NCI-H128 (cell line): Measurements from ENCODE around the gene KCNH1.
"Not testable (repeated sequence)": the region's sequence is repeated elsewhere in the genome, so short reads cannot be mapped to it uniquely, and the experiment has no call there.

Source experiments
- DNase-seq: peaks from one replicate; lab custom pipeline; 2025; ENCODE audit not compliant: unreplicated experiment; lab: John Stamatoyannopoulos, UW

The KCNH1 gene

DNA sequence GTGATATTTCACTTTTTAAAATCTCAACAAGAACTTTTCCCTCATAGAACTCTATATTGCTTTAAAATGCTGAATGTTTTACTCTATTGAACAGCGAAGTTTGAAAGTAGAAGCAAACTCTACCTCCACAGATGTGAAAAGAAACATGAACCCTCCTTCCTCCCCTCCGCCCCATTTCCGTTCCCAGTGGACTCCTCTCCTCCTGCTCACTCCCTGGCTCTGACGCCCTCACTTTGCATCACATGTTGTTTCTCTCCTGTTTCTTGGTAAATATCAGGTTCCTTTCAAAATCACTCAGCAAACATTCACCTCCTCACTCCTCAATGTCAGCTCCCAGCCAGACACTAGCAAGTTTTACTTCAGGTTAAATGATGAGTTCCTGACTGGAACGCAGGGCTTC, 34.6 kb downstream of the KCNH1 start:
- DNase-seq, result no peak

DNA sequence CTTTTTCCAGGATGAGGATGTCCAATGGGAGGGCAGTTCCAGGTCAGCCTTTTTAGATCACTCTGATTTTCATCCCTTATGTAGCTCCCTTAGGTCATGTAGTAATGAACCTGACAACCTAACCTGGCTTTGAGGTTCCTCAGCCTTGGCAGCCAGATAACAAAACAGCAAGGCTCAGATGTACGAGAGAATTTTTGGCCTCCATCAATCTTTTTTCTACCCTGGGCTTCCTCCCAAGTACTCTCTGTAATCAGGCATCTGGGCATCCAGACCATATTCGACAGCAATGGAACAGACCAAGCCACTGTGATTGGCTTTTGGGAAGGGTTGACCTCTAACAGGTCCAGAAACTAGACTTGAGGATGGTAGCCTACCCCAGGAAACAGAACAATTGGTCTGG, 38.6 kb downstream of the KCNH1 start:
- no peak for DNase-seq

DNA sequence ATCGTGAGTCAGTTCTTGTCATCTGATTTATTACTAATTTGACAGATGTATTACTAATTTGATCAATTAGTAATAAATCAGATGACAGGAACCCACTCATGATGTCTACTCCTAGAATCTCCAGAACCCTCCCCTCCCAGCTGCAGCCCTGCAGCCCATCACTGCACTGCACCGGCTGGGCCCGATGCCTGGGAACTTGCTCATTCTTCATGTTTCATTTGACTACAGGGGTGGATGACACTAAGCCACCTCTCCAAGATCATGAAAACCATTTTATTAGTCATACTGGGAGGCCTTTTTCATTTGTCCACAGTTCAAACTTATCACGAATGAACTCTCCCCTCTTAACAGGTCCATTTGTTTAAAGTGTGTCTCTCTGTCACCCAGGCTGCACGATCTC, 41.0 kb downstream of the KCNH1 start:
- no peak for DNase-seq

DNA sequence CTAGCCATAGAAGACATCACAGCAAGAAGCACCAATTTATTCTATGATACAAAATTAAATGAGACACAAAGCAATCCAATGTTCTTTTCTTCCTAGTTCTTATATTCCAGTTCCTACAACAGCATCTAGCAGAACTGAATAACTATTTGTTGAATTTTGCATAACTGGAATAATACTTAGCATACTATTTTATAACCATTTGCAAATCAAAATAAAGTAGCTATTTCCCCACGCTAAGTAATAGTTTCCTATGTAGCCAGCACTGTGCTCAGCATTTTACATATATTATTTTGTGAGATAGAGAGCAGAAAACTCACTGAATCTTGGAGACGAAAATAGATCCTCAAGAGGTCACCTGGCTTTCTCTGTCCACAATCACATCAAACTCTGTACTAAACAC, 42.1 kb downstream of the KCNH1 start:
- no peak for DNase-seq

DNA sequence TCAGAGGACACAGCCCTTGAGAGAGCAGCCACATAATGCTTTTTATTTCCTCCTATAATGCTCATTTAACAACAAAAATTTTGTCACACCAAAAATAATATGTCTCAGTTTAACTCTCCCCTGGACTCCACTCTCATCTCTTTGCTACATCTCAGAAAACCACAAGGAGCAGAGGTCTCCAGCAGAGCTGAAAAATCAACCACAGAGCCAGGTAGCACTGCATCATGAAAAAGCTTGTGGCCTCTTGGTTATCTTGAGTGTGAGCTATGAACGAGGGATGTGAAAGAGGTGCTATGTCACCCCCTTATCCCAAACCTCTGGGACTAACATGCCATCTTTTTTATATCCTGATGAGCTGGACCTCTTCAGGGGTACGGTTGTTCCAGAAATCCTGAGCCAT, 44.4 kb downstream of the KCNH1 start:
- DNase-seq, result no peak

DNA sequence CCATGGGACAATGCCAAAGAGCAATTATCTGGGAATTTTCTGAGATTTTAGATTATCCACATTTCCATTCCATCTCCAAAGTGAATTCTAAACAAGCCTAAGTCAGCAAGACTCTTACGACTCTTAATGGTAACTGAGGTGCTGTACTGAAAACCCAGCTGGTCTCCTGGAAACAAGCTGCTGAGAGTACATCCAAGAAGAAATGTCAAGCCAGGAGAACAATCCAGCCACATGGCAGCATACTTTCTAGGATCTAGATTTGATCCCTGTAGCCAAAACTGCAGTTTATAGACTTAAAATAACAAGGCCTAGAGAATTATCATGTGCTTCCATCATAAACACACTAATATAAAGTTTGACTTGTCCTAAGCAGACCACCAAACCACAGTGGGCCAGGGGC, 45.8 kb downstream of the KCNH1 start:
- DNase-seq, result no peak

DNA sequence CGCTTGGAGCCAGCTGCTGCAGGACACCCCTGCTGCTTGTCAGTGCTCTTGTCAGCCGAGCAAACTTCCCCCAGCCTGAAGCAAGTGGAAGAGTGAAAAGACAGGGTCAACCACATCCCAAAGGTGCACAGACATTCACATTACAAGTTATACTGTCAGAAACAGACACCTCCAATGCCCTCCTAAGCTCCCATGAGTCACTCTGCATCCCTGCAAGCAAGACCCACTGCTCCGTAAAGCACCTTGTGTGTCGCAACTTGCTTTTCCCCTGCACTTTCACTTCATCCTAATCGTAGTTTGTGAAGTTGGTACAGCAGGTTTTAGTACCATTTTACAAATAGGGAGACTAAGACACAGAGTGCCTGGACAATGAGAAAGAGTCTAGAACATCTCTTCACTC, 51.1 kb downstream of the KCNH1 start:
- DNase-seq, result no peak

DNA sequence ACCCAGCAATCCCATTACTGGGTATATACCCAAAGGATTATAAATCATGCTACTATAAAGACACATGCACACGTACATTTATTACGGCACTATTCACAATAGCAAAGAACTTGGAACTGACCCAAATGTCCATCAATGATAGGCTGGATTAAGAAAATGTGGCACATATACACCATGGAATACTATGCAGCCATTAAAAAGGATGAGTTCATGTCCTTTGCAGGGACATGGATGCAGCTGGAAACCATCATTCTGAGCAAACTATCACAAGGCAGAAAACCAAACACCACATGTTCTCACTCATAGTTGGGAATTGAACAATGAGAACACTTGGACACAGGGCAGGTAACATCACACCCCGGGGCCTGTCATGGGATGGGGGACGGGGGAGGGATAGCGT, 52.5 kb downstream of the KCNH1 start:
- not testable (repeated sequence) for DNase-seq

DNA sequence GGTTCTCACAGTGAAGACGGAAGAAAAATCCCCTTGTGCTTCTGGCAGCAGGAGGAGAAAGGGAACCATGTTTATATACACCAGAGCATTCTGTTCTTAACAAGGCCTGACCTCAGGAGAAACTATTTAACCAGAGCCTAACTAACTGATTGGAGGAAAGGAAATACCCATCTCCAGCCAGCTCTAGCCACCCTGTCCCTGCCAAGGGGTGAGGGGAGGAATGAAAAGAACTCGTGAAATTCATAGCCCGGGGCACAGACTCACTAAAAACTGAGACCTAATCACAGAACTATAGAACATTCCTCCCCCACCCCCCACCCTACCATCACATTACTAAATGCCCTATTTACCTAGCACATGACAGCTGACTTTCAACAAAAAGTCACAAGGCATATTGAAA, 65.0 kb downstream of the KCNH1 start:
- DNase-seq, result no peak

DNA sequence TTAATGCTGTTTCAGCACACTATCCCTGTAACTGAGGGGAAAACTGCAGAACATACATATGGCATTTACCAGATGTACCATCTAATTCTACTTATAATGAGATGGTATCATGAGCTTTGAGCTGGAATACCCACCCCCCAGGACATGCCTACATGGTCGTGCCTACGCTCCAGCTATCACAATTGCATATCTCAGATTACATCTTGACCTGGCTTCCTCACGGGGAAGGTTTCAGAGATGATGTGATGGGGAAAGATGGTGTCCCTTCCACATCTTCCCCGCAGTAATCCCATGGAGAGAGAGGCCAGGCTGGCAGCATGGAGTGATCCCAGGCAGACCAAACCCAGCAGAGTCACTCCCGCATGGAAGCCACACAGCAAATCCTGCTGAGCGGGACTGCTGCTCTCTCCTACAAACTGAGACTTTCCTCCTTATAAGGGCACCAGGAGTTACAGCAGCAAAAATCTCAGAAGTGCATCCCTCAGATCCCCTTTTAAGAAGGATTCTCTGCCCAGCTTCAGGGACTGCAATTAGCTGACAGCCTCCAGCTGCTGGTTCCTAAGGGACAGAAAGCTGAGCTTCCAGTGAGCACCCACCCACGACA, 67.1 kb downstream of the KCNH1 start:
- DNase-seq, result no peak

DNA sequence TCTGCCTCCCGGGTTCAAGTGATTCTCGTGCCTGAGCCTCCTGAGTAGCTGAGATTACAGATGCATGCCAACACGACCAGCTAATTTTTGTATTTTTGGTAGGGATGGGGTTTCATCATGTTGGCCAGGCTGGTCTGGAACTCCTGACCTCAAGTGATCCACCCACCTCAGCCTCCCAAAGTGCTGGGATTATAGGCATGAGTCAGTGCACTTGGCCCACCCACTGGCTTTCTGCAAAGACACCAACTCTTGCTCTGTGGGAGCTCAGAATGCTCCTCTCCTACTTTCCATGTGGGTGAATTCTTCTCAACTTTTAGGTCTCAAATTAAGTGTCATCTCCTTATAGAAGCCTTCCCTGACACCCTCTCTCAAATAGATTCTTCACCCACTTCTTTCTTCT, 92.1 kb downstream of the KCNH1 start:
- DNase-seq, result not testable (repeated sequence)

DNA sequence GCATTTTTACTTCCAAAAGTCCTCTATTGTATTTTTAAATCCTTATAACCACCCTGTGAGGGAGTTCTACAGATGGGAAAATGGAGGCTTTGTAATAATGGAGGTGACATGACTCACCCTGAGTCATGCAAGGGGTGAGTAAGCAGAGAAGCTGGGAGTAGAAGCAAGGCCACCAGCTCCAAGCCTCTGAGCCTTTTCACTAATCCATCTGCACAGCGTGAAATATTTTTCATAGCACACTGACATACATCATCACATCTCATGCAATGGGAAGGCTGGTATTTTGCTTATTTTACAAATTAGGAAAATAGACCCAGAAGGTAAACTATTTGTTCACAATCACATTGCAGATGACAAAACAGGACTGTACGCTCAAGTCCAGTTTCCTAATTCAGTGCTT, 96.9 kb downstream of the KCNH1 start:
- no peak for DNase-seq

DNA sequence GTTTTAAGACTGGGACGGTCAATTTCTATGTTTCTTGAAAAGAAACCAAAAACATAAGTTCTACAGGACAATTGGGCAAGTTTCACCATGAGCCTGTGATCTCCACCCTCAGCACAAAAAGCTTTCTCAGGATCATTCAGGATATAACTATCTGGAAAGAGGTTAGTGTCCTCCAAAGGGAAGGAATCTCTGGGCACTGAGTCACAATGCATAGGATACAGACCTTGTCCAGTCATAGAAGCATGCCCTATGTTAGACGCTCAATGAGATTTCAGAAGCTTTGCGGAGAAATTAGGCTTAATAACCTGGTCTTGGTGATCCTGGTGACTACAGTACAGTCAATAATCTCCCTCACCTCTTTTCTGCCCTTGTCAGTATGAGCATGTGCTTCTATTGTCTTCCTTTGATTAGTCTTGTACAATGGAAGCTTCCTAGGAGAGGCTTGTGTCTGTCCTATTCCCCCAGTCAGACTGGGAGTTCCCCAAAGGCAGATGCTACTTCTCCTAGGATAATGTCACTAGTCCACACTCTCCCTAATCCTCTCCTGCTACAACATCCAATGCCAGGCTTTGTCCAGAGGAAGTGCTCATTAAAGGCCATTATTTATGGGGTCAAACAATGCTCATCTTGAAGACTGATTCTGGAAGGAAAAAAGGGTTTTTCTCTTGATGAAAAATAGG, 97.4 kb downstream of the KCNH1 start:
- no peak for DNase-seq

DNA sequence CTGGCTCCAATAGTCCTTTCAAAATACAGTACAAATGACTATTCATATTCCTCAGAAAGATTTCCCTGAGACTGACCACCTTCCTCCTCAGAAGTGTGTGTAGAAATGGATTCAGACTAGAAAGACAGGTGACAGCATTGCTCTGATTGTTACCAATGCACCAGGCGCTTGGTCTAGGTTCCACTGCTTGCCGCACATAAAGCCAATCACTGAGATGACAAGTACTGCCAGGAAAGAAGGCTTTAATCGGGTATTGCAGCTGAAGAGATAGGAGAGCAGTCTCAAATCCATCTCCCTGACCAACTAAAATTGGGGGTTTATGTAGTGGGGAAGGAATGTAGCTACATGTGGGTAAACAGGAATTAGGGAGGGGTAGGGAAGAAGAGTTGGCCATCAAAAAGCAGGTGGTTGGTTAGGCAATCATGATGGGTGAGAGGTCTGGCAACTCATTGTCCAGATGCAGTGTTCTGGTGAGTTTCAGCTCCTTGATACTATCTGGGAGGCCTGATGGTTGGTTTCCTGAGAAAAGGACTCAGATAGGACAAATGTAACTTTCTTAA, 98.0 kb downstream of the KCNH1 start:
- no peak for DNase-seq

DNA sequence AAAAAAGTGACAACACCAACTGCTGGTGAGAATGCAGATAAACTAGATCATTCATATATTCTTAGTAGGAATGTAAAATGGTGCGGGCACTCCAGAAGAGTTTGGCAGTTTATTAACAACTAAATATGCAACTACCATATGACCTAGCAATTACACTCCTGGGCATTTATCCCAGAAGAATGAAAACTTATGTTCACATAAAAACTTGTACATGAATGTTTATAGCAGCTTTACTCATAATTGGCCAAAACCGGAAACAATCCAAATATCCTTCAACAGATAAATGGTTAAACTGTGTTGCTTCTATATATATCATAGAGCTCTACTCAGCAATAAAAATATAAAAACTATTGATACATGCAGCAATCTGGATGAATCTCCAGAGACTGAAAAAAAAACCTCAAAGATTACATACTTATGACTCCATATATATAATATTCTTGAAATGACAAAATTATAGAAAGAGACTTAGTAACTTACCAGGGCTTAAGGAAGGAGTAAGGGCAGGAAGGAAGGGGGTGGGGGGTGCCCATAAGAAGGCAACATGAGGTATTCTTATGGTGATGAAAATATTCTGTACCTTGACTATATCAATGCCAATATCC, 99.9 kb downstream of the KCNH1 start:
- DNase-seq, result no peak

DNA sequence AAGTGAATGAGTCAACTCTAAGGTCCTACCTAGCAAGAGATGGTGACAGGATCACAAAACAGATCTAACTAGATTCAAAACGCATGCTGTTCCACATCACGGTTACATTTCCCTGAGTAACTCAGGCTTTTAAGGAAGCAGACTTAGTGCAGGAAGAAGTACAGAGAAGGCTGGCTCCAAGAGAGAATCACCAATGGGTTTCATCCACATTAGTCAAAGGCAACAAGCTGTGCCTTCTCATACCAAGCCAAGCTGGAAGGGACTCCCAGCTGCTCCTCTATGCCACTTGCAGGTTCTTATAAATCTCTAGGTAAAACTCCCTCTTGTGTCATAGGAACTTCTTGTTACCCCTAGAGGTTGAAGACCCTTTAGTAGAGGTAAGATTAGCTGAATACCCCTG, 109.0 kb downstream of the KCNH1 start:
- no peak for DNase-seq

DNA sequence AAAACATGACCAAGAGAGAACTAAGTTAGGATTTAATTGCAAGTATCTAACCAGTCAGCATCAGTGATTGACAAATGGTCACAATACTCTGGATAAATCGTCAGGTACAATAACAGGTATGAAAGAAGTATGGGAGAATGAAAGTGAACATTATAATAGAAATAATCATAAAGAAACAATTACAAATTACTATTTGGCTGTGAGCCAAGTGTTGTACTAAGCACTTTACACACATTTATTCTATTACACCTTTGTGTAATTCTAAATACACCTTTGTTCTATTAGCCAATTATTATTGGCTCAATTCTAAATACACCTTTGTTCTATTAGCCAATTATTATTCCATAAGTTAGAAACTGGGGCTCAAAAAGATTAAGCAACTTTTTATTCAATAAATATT, 114.7 kb downstream of the KCNH1 start:
- no peak for DNase-seq

DNA sequence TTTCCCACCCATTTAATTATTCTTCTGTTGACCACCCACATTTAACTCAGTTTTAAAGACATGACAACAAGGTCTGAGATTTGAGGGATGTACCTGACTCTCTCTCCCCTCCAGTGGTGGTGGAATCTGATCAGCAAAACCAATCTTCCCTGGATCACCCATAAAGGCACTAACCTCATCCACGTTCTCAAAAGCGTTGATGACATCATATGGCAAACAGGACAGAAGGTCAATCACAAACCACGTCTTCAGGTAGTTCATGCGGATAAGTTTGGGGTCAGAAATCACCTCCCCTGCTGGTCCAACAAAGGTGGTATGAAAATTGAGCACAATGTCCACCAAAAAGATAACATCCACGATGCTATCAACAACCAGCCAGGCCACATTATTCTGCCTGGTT, 115.3 kb downstream of the KCNH1 start:
- no peak for DNase-seq

DNA sequence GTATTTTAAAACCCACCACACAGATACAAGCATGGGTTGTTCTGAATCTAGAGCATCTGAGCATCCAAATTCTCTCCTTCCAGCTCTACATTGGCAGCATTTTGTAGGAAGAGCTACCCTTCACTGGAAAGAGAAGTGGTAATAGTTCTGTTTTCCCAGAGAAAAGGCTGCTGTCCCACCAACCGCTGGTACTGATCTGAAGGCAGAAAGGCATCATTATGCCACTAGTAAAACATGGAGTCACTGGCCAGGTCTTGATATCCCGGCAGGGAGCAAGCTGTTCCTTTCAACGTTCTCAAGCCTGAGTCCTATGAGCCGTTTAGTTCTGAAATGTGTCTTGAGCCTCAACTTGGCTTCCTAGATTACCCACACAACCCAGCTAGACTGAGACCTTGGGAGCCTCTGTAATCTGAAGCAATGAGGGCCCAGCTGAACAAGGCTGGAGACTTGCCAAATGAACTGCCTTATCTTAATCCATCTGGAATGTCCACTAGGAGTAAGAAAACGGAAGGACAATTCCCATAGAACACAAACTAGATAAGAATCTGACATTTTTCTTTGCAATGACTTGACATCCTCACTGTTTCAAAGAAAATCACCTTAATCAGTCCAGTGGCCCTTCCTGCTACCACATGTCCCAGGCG, 116.8 kb downstream of the KCNH1 start:
- no peak for DNase-seq

DNA sequence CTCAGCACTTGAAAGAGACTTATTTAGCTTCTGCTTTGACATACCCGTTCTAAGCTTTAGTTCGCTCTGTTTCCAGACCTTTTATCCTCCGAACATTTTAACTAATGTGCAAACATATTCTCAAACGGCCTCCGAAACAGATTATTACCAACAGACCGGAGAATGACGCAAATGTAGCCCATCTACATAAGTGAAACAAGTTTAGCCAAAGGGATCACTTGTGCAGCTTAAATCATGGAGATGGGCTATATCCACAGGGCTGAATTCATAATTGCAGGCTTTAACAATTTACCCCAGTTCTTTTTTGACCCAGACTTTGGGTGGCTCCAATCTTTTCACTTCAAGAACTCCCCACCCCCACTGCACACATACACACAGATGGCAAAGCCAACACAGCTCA, 119.7 kb downstream of the KCNH1 start:
- no peak for DNase-seq

DNA sequence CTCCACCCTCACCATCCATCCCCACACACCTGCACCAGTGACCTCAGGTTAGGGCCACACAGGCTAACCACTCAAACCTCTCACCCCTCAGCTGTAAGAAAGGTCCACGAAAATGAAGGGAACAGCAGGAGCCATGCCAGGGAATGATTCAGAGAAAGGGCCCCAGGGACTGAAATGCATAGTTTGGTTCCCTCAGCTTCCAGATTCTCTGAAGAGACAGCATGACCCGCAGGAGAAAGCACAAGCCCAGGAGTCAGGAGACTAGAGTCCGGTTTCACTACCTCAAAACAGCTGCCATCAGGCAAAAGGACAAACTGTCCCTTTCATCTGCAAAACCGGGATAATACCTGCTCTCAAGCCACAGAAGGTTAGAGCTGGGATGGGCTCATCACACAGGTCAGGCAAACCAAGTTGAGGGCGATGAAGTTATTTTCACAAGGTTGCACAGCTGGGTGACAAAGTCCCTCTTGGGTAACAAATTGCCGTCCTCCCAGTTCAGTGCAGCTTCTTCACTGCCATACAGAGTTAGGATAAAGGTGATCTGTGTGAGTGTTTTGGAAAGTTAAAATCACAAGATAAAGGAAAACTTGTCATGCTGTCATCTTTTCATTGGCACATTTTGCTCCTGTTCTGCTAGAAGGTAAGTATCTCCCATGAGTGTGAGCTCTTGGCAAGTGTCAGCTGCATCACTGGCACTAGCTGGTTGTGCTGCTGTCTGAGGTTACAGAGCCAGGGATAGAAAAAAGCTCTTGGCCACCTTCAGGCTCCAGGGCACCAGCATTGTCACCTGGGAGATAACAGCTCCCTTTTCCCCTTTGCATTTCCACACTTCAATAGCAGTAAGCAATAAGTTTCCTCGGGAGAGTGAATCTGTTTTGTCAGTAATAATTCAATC, 120.4 kb downstream of the KCNH1 start:
- no peak for DNase-seq
